Effector CD4-positive, alpha-beta T cell (primary cell): ENCODE results near the gene SH3TC1.

ENCODE experiments used
- DNase-seq: peaks from one replicate; pipeline ENCODE4 v3.0.0-alpha.2; 2020

Gene SH3TC1

DNA sequence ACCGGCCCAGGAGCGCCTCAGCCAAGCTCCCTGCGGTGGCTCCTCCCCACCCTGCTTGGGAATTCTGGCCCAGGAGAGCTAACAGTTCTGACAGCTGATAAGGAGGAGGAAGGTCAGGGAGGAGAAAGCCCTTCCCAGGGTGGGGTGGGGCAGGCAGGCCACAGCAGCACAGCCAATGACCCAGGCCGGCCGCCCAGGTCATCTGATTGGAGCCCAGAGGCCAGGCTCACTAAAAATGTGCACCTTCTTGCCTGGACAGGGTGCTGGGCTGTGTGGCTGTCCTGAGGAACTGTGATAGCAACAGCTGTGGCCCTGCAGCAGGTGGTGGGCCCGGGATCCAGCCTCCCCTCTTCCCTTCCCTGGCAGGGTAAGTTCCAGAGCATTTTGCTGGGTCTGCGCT lies 17.2 kb upstream of the SH3TC1 start:
- DNase-seq, result no peak

DNA sequence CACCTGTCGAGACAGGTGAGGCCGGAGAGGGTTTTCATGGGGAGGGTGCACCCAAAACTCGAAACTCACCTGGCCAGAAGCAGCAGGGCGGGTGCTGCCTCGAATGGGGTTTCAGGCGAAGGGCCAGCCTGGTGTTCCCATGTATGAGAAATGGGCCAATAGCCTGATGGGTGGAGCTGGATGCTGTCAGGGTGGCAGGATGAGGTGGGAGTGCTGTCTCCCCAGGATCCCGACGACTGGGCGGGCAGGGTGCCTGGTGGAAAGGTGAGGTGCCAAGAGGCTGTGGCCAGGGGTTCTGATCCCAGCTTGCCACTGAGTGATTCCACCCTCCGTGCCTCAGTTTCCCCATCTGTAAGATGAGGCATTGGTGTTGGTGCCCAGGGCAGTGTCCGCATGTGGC lies 16.8 kb upstream of the SH3TC1 start:
- no peak for DNase-seq

DNA sequence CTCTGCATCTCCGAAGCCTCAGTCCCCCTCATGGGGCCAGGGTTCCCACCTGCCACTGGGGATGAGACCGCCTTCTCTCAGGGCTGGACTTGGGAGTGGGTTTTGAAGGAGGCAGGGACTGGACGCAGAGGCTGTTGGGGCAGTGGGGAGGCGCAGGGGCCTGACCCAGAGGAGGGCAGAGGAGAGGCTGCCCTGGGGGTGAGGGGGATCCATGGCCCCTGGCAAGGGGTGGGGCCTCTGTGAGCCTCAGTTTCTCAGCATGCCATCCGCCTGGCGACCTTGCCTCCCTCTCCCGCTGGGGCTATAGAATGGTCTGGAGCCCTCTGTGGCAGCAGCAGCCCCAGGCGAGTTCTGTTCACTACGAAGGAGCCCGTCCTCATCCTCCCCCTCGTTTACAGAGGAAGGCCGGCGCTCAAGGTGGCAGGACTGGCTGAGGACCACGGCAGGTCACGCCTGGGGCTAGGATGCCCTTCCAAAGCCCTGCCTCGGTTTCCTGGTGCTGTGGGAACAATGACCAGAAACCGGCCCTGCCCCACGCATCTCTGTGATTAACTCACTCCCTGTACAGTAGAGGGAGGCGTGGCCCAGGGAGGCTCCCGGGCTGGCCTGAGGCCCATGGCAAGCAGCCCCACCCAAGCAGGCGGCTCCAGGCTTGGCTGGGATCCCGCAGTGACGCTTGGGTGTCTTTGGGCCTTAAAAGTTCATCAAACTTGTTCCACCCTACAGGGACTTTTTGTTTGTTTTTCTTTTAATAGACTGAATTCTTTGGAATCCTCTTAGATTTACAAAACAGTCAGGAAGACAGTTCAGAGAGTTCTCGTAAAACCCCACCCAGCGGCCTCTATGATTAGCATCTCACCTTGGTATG lies 16.0 kb upstream of the SH3TC1 start:
- no peak for DNase-seq

DNA sequence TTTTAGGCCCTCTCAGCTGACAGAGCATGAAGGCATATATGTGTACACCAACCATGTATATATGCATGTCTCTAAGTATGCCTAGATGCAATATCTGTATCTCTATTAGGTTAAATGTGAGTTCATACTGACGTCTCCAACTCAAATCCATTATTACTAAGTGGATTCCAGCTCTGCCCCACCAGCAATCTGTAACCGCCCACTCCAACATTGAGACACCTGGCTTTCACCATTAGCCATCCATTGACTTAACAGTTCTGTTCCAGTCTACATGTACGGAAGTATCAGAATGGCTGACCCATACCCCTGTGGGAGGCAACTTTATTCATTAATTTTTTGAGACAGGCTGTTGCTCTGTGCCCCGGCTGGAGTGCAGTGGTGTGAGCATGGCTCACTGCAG lies 15.0 kb upstream of the SH3TC1 start:
- DNase-seq, result no peak

DNA sequence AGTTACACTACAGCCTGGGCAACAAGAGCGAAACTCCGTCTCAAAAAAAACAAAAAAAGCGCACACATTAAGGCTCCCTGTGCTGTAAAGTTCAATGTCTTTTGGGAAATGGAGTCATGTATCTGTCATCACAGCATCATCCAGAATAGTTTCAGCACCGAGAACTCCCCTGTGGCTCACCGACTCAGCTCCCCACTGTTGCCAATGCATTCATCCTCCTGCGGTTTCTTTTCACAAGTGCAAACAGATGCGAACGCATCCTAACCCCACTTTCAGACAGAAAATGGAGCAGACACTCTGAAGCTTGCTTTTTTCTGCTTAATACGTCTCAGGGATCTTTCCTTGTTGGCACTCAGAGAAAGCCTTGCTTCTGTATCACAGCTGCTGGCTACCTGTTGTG lies 13.8 kb upstream of the SH3TC1 start:
- DNase-seq, result no peak

DNA sequence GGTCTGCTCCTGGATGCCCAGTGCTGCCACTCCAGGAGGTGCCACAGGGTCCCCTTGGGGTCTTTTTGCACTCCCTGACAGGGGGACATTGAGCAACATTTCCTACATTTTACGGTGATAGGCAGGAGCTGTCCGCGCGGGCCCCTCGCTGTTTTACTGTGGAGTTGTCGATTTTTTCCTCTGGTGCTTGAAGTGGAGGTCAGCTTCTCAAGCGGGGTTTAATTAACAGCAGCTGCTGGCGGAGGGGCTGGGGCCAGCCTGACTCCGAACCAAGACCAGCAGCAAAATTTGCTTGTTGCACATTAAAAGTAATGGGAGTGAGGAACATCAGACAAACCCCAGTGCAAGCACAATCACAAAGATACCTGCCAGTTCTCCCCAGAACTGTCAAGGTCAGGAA lies 13.2 kb upstream of the SH3TC1 start:
- DNase-seq, result no peak

DNA sequence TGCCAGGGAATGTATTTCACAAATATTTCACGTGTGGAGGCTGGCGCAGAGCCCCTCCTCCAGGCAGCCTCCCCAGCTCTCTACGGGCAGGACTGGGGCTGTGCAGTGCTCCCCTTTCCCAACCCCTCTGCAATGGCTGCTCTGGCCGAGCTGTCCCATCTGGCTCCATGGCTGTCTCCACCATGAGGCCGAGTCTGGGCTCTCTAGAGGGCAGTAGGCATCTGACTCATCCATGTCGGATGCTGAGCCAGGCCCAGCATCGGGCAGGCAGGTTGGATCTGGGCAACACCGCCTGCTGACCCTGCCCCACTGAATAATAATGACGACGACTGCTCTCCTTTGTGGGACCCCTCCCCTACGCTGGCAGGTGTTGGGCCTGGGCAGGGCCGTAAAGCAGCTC lies 11.0 kb upstream of the SH3TC1 start:
- DNase-seq, result no peak

DNA sequence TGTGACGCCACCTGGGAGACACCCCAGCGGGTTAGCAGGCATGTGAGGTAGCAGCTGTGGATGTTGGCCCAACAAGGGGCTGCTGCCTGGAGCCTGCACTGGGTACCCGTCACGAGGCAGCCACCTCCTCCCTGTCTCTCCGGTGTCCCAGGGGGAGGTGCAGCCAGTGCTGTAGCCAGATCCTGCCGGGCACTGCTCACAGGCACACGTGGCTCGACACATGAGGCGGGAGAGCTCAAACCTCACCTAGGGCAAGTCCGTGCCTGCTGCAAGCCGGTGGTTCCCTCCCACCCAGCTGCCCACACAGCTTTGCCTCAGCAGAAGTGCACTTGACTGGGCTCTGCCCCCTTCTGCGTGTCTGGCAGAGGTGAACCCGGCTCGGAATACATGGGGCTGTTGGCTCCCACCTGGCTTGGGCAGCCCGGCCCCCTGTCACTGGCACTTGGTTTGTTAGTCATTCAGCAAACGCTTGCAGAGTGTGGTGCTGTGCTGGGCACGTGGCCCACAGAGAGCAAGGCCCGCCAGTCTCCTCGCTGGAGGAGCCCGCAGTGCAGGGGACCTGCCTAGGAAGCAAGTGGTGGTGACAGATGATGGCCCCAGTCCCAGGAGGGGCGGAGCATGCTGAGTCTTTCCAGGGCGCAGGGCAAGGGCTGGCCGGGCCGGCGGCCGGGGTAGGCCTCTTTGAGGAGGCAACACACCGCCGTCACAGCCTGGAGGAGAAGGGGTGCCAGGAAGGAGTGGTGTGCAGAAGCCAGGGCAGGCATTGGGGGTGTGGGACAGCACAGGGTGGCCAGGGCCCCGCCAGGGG lies 10.1 kb upstream of the SH3TC1 start:
- no peak for DNase-seq

DNA sequence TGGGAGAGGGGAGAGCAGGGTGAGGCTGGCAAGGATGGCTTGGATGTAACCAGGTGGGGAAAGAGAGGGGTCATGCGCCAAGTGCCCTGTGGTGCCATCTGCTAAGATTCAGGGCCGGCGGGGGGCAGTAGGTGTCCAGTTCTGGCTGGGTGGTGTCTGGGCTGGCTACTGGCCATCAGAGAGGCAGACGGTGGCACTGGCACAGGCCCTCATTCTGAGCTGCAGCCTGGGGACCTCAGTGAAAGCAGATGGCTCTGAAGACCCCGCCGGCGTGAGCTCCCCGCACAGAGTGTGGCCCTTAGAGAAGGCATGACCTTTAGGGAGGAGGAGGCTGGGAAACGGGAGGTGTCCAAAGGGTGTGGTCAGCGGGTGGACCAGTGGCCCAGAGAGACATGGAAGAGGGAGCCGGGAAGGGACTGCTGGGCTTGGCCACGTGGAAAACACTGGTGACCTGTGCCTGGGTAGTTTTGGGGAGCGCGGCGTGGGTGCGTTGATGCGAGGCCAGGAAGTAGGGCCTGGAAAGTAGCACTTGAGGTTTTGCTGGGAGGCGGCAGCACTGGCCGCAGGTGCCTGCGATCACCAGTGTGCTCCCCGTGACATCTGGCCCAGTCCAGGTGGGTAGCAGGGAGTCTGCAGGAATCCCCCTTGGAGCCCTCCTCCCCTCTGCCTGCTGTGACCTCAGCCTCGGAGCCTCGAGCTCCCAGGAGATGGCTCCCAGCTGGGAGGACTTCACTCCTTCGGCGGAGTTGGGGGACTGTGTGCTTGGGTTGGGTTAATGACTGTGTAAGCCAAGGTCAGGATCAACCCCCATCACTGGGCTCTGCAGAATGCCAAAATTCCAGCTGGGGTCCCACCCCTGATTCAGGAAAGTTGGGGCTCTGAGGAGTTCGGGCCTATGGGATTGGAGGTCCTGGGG lies 9.3 kb upstream of the SH3TC1 start:
- no peak for DNase-seq

DNA sequence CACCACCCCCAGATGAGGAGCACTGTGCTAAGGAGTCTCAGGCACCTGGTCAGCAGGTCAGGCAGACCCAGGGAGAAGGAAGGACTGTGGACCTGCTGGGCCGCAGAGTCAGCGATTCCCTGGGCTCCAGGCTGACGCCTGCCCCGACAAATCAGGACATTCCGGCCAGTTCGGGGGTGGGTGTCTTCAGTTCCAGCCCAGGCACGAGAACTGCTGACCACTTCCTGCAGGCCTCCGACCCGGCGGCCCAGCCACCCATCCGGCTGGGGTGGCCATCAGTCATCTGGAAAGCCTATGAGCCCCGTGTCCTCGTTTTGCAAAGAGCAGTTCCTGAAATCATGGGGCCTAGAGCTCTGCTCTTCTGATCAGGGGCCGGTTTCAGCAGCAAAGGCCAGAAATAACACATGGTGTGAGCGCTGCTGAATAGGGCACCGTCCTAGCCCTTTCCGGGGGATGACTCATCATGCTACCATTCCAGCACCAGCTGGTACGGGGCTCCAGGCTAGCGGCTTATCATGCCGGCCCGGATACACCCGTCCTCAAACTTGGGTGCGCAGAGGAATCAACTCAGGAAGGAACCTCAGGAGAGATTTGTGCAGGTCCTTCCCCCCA lies 7.8 kb upstream of the SH3TC1 start:
- DNase-seq, result no peak

DNA sequence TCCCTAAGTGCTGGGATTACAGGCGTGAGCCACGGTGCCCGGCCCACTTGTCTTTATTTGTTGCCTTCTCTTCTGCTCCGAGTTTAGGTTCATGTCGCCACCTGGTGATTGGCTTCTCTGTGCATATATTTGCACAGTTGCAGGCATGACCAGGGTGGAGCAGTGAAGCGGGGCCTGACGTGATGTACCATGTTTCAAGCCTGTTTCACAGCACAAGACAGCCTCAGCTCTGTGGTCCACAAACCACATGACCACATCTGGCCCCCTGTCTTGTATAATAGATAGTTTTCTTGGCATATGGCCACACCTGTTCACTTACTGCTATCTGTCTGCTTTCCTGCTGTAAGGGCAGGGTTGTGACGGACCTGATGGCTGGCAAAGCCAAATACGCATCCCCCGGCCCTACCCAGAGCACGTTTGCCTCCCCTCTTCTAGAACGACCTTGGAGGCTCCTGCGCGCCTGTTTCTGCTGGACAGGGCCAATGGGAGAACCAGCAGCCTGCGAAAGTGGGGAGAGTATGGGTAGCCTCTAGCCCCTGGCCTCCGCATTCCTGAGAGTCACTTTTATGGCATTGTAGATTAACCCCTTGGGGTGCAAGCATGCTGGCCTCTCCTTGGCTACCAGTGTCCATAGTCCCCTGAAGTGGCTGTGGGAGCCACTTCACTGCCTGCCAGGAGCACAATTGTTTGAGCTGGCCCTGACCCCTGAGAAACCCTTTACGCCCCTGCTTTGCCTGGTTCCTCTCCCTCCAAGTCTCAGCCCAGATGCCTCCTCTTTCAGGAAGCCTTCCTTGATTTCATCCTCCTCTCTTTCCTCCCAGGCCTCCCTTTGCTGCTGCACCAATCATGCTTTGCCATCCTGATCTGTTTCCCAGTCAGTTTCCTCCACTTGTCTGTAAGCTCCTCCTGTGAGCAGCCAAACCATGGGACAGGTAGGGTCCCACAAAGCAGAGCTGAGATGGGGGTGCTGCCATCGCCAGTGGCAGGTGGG lies 6.0 kb upstream of the SH3TC1 start:
- no peak for DNase-seq

DNA sequence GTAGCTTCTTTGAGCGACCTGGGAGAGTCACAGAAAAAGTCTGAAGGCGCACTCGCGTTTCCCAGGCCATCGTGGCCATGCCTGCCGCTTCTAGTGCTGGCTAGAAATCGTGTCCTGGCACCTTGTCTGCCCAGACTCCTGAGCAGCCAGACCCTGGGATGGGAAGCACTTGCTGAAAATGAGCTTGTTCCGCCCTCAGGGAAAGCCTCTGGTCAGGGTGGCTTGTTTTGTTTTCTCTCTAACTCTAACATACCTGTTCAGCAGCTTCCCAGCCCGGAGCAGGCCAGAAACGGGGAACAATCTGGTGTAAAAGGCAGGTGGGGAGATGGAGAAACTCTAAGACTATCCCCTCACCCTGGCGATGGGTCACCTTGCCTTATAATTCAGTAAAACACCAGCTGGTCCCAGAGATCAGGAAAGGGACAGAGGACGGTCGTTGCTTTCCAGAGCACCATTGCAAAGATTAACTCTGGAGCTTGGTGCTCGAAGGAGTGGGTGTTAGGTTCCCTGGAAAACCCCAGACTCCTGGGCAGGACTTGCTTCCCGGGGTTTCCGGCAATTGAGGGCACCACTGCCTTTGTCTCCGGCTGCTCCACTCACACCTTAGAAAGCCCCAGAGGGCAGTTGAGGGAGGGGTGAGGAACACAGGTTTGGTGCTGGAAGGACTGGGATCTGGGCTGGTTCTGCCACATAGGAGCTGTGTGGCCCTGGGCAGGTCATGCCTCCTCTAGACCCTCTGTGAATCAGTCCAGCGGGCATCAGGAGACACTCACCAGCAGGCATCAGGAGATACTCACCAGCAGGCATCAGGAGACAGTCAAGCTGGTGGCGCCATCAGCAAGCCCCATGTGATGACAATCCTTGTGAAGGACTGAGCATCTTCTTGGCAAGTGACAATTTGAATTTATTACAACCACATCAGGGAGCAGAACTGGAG lies 4.5 kb upstream of the SH3TC1 start:
- no peak for DNase-seq

DNA sequence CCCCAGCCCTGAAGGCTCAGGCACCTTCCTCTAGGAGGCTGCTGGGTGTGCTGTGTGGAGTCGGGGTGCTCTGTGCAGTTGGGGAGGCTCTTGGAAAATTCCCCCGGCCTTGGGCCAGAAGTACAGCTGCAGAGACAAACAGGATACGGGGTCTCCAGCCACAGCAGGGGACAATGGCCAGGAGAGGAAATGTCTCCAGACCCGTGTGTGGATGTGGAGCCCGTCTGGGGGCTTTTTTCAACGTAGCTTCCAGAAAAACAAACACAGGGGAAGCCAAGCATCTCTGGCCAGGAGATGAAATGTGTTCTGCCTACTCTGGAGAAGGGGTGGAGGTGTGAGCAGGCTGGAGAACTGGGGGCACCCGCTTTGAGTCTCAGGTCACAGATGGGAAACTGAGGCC lies 3.7 kb upstream of the SH3TC1 start:
- DNase-seq, result no peak

DNA sequence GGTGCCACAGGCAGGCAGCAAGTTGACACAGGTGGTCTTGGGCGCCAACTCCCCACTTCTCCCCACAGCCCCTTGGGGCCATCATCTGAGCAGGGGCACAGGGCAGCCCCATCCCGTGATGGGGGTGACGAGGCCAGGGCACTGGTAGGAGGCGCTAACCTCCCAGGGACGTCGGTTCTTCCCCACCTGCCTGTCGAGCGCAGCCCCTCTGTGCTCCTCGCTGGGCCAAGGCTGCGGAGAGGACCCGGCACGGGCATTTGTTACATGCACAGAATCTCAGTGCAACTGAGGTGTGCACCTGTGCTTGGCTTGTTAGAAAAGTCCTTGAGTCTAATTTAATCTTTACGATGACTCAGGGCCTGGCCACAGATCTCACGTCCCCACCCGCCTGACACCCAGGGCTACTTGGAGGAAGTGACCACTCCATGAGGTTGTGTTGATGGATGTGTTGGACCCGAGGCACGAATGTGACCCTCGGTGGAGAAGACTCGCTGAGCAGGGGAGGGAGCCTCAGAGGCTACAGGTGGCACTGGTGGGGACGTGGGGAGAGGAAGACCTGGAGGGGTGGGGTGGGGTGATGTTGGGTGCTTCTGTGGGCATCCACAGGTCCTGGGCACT lies 3.1 kb upstream of the SH3TC1 start:
- no peak for DNase-seq

DNA sequence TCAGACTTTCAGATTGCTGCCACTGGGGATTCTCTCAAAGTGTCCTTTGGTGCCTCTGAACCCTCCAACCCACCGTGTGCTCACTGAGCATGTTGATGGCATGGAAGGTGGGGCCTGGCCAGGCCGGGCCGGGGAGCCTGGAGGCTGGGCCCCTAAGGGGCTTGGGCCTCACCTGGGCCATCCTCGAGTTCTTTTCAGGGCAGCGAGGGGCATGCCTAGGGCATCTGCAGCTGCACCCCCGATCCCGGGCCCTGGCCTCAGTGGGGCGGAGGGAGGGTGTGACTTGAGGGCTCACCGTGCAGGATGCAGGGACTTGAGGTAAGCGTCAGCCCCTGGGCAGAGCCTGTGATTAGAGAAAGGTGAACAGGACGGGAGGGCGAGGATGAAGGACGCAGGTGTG lies 1.6 kb upstream of the SH3TC1 start:
- DNase-seq, result no peak

DNA sequence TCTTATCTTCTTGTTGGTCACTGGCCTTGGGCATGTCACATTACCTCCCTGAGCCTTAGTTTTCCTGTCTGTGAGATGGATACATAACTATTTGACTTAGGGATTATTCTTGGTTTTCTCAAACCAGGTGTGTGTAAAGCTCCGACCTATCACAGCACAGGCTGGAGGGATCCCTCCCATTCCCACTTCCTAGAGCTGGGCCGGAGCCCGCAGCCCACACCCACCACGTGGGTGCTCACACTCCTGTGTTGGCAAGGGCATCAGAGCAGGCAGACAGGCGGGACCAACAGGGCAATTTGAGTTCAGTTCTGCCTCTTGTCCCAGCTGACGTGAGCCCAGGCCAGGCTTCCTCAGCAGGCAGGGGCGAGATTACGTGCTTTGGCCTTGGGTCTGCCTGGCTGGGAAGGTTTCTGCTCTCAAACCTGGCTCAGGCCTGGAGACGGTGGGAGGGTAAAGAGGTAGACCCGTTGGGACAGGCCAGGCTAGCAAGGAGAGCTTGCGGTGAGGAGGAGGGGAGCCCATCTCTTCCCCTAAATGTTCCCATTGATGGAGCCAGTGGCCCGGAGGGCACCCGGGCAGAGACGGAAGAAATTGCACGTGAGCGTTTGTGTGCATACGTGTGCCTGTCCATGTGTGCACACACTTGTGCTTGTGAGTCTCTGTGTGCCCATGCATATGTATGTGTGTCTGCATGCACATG lies 734 bp upstream of the SH3TC1 start:
- DNase-seq, result no peak

DNA sequence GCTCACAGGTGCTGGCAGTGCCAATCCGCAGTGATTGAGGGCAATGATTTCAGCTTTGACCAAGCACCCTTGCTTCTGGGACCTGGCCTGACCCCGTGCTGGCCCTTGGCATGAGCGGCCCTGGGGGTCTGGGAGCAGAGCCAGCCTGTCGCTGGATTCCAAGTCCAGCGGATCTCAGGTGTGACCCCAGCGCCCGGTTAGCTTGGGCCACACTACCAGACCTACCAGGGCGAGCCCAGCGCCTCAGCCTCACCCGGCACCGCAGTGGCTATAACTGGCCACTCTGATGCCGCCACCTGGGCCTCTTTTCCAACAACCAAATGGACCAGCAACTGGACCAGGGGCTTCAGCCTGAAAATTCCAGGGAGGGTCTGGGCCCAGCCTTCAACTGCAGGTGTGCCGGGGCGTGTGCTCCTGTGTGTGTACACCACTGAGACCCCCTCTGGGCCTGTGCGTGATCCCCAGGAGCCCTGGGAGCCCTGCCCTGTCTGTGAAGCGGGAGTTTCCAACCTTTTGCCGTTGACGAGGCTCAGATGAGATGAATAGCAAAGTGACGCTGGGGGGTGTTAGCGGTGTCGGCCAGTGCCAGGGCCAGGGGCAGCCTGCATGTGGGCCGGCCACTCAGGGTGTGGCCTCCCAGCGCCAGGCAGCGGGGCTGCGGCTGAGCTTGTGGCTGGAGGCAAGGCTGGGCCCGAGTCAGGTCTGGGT lies 658 bp downstream of the SH3TC1 start:
- DNase-seq, result no peak

DNA sequence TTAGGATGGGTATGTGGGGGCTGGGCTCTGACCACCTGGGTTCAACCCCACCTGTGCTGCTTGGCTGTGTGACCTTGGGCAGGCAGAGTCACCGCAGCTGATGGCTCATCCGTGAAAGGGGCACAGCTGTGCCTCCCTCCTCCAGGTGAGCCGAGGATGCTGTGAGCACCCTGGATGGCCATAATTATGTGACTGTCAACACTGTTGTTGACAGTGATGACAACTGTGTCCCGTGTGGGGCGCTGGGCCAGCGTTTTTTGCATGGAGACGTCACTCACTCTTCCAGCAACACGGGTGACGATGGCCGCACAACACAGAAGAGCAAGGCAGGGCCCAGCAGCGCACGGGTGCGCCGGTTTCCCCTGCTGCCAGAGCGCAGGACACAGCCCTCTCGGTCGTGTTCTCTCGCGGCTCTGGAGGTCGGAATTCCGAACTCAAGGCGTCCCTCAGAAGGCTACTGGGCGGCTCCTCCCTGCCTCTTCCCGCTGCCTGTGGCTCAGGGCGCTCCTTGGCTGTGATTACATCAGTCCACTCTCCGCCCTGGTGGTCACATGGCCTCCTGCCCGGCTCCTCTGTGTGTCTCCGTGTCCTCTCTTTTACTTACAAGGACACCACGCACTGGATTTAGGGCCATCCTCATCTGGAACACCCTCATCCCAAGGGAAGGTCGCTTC lies 1.3 kb downstream of the SH3TC1 start:
- peak; percentile 21 for DNase-seq
